Ishikawa (cell line): ENCODE measurements around the gene COL2A1.

Experiments
- EGR1 ChIP-seq: IDR thresholded peaks from 2 replicates; pipeline ENCODE4 v1.6.1; 2012
- EP300 ChIP-seq: IDR thresholded peaks from 2 replicates; pipeline ENCODE4 v1.6.1; 2012; ENCODE audit warnings: borderline replicate concordance
- TAF1 ChIP-seq: IDR thresholded peaks from 2 replicates; pipeline ENCODE4 v1.6.1; 2012; ENCODE audit warnings: low read depth, mild to moderate bottlenecking
- TF ChIP-seq, protein P1 (sequence below): IDR thresholded peaks from 2 replicates; pipeline ENCODE4 v1.6.1; 2012; ENCODE audit warnings: low read depth, mild to moderate bottlenecking

- TF ChIP-seq TAF1 (no peak), EGR1 (no peak), EP300 (no peak)
- TF ChIP-seq, protein P1, sequence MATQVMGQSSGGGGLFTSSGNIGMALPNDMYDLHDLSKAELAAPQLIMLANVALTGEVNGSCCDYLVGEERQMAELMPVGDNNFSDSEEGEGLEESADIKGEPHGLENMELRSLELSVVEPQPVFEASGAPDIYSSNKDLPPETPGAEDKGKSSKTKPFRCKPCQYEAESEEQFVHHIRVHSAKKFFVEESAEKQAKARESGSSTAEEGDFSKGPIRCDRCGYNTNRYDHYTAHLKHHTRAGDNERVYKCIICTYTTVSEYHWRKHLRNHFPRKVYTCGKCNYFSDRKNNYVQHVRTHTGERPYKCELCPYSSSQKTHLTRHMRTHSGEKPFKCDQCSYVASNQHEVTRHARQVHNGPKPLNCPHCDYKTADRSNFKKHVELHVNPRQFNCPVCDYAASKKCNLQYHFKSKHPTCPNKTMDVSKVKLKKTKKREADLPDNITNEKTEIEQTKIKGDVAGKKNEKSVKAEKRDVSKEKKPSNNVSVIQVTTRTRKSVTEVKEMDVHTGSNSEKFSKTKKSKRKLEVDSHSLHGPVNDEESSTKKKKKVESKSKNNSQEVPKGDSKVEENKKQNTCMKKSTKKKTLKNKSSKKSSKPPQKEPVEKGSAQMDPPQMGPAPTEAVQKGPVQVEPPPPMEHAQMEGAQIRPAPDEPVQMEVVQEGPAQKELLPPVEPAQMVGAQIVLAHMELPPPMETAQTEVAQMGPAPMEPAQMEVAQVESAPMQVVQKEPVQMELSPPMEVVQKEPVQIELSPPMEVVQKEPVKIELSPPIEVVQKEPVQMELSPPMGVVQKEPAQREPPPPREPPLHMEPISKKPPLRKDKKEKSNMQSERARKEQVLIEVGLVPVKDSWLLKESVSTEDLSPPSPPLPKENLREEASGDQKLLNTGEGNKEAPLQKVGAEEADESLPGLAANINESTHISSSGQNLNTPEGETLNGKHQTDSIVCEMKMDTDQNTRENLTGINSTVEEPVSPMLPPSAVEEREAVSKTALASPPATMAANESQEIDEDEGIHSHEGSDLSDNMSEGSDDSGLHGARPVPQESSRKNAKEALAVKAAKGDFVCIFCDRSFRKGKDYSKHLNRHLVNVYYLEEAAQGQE = no peak
These were observed 15.3 kb downstream of the COL2A1 start for GRCh38 chr12:47989023-47989417.
